Epithelial cell of alveolus of lung (primary cell): ENCODE results near the gene C11orf58. TPM values are rescaled to one million over a fixed set of nuclear protein-coding genes. Genes with fewer than 3 reads are reported as not detected.

Experiments
- total RNA-seq: library from RNA; depleted of rRNA; stranded (reverse); fragments of >200 nt; gene quantifications from 2 replicates; pipeline ENCODE4 v1.2.1, GENCODE V29; 2015

Gene C11orf58
- 119 and 149 TPM in 2 replicates for total RNA-seq

DNA sequence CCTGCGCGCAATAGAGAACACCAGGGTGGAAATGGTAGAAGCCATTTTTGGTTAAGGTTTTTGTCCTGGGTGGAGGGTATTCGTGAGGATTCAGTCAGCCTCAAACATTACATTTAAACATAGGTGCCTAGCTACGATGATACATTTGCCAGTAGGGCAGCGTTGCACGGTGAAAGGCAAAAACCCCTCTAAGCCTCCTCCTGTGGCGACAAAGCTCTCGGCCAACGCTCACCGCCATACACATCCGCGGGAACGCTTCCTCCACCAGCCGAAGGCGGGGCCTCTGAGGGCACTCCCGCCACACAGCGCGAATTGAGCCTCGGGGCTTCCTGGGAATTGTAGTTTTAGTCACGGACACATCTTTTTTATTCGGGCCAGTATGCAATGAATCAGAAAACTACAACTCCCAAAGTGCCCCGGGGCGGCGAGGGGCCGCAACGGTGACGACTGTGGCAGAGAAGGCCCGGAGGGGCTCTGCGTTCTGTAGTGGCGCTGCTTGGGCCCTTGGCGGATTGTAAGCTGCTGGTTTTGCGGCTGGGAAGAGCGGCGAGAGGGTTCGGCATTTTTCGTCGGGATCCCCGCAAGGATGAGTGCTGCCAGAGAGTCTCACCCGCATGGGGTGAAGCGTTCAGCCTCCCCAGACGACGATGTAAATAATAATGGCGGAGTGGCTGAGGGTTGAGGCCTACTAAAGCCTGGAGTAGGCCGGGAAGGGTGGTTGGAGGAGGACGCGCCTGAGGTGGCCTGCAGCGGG lies at the start of gene C11orf58:
C11orf58 (plus strand) TSS at position 455 of the 754 bp plus-strand sequence; CDS start at position 587, 132 bp downstream.

